Dedifferentiated amniotic fluid mesenchymal stem cell (primary cell): ENCODE data around the gene ESYT3.
A peak's percentile ranks its signal among the peaks of the same experiment; 100 is the strongest.

ENCODE experiments used
- DNase-seq: peaks from one replicate; pipeline ENCODE4 v3.0.0-alpha.2; 2016; ENCODE audit errors: extremely low spot score

ESYT3 gene

DNA sequence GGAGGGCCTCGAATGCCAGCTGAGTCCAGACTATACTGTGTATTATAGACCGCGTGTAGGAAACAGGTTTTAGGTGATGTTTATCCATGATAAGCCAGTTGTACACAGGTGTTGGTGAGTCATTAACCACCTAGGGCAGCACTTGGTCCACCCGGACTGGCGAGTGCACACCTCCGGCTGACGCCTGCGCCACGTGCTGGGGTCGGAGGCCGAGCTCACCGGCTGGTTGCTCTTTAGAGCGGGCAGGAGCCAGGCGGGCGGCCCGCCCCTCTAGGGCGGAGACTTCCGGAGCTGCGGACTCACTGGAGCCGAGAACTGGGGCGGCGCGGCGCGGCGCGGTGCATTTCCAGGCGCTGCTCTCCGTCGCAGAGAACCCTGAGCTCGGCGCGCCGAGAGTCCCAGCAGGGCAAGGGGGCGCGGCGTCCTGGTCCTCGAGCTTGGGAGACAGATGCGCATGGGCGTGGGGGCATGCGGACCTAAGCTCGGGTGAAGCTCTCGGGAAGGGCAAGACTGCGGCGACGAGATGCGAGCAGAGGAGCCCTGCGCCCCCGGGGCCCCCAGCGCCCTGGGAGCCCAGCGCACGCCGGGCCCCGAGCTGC, at the start of gene ESYT3:
TSS of gene ESYT3 (plus strand) at position 341 of the 599 bp plus-strand sequence. CDS start at position 524, 183 bp downstream.
- no peak for DNase-seq

DNA sequence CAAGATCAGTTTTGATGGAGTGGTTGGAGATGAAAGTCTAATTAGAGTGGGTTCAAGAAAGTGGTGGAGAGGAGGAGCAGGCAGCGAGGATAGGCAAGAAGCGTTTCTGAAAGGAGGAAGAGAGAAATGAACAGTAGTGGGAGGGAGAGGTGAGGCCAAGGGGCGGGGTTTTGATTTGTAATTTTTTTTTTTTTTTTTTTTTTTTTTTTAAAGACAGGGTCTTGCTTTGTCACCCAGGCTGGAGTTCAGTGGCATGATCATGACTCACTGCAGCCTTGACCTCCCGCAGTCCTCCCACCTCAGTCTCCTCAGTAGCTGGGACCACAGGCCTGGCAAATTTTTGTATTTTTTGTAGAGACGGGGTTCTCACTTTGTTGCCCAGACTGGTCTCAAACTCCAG, 49.4 kb upstream of the ESYT3 start:
- no peak for DNase-seq

DNA sequence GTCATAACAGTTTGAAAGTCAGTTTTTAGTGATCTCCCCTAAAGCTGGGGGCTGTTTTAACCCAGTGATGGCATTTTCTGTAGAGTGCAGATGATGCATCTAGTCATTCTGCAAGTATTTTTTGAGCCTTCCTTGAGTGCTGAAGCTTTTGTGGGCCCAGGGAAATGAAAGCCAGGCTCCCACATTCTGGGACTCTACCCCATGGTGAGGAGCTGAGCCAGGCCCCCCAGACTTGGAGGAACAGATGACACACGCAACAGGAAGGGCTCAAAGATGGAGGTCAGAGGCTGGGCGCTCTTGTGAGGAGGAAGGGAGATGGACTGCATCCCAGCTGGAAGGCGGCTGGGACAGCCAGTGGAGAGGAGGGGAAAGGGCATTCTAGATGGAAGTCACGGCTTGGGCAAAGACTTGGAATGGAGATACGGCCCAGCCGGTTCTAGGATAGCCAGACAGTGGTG, 45.2 kb upstream of the ESYT3 start:
- no peak for DNase-seq

- DNase-seq = peak; percentile 80
Observed at GRCh38 chr3:138389841-138390581, 44.4 kb upstream of the ESYT3 start.

GRCh38 chr3:138390582-138390932, 43.9 kb upstream of the ESYT3 start:
- DNase-seq = no peak

DNA sequence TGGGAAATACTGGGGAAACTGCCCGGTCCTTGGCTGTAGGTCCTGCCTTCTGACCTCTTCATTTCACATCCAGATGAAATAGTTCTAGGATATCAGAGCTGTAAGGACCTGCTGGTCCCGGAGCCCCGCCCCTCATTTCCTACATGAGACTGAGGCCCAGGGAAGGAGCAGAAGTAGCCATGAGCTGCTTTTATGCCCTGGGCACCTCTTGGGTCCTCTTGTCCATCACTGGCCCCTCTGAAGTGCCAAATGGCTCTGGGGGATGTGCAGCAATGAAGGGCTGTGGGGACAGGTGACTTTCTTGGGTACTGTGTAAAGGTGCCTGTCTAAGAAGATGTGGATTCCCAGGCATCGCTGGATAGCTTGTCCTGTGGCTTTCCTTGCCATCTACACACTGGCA, 40.3 kb upstream of the ESYT3 start:
- no peak for DNase-seq

- DNase-seq = no peak
Observed at GRCh38 chr3:138394686-138395085, 39.7 kb upstream of the ESYT3 start.

GRCh38 chr3:138395865-138396751, 38.3 kb upstream of the ESYT3 start:
- no peak for DNase-seq

- no peak for DNase-seq
Observed at GRCh38 chr3:138396752-138397410, 37.5 kb upstream of the ESYT3 start.

GRCh38 chr3:138397983-138398382, 36.4 kb upstream of the ESYT3 start:
- no peak for DNase-seq

GRCh38 chr3:138398791-138399575, 35.4 kb upstream of the ESYT3 start:
- no peak for DNase-seq

- no peak for DNase-seq
Observed at GRCh38 chr3:138399766-138400165, 34.6 kb upstream of the ESYT3 start.

DNA sequence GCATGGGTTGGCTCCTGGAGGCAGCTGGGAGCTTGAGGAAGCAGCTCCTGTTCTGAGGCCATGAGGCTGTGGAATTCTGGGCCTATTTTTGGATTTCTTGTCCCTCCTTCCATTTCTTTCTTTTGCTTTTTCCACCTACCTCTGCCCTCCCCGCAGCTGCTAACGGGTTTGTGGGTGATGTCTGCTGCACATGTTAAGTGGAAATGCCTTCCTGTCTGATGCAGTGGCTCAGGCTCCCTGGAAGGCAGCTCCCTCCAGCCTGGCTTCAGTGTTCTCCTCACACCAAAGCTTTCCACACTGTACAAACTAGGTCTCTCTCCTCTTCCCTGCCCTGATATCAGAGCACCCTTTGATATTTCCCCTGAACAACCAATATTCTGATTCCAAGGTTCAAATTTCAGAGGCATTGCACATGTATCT, 33.8 kb upstream of the ESYT3 start:
- no peak for DNase-seq

DNA sequence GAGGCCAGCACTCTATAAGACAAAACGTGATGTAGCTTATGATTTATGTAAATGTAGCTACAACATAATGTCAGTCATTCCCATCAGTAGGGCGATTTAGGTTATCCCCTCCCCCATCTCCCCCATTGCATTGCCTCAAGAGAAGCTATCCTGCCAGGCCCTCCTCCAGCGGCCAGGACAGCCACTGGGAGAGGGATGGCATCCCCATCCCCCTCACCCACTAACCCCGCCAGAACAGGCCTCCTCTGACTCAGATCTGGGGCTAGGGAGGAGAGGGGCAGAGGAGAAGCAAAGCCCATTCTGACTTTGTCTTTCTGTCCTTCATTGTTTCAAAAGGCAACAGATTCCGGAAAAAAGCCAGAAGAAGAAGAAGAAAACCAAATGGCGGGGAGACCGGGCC, 32.6 kb upstream of the ESYT3 start:
- DNase-seq = no peak

DNA sequence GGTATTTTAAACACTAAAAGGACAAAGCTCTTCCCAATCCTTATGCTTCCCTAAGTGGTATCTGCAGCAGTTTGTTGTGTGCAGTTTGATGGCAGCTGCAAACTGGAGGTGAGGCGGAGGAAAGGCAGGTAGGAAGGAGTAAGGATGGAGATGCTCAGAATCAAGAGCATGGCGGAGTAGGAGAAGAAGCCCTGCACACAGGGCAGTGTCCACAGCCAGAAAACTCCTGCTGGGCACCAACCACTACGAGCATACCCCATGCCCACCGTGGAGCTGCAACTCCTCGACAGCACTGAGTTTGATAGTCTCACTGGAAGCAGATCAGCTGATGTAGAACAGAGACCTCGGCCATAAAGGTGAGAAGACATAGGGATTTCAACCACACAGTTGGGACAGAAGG, 30.3 kb upstream of the ESYT3 start:
- DNase-seq = no peak

DNA sequence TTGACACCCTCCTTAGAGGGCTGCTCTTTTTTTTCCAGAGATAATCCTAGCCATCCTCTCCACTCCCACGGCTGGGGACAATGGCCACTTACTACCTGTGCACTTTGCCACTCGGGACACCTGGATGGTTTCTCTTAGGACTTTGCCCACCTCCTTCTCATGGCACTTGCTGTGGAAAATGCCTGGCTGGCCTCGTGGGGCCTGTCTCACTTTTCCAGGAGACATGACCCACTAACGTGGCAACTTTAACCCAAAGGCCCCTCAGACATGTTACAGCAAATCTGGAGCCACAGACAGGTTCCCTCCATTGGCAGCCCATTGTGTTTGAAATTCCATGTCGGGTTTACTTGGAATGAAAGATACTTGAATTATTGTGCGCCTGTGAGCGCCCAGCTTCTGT, 29.4 kb upstream of the ESYT3 start:
- DNase-seq = no peak

DNA sequence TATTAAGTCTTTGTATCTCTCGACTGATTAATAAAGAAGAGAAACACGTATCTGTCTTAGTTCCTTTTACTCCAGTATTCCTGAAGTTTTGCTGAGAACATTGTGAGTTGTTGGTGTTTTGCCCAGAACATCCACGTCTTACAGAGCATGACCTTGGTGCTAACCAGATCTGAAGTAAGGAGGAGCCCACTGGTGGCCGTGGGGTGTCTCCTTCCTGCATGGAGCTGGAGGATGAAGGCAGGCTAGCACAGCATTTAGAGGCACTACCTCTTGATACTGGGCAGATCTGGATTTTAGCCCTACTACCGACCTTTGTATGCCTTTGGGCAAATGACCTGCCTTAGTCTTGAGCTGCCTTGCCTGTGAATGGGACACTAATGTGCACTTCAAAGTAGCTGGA, 28.9 kb upstream of the ESYT3 start:
- DNase-seq = no peak

- DNase-seq = no peak
Observed at GRCh38 chr3:138406606-138407005, 27.8 kb upstream of the ESYT3 start.

DNA sequence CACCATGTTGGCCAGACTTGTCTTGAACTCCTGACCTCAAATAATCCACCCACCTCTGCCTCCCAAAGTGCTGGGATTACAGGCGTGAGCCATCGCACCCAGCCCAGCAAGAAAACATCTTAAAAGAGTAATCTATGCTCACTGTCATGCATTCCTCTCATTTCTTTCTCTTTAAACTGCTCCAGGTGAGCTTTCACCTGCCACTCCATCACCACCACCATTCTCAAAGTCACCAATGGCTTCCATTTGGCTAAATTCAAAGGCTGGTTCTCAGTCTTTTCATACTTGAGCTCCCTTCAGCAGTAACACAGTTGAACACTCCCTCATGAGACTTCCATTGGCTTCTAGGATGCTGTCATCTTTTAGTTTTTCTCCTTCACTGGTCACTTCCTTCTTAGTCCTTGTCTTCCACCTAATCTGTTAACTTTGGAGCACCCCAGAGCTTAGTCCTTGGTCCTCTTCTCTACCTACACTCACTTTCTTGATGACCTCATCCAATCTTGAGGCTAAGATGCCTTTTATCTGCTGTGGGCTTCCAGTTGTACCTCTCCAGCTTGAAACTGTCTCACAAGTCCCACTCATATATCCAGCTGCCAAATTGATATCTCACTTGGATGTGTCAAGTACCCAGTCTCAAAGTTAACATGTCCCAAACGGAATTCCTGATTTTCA, 27.0 kb upstream of the ESYT3 start:
- DNase-seq = no peak

GRCh38 chr3:138408751-138409570, 25.5 kb upstream of the ESYT3 start:
- DNase-seq = no peak
